Fibroblast of skin of left biceps (primary cell): ENCODE results near the gene SHROOM4.

Experiments
- DNase-seq, 2 experiments: peaks; one replicate each; pipeline ENCODE4 v3.0.0-alpha.2; 2013; ENCODE audit warnings: low read depth in 2 of 2

SHROOM4 gene

DNA sequence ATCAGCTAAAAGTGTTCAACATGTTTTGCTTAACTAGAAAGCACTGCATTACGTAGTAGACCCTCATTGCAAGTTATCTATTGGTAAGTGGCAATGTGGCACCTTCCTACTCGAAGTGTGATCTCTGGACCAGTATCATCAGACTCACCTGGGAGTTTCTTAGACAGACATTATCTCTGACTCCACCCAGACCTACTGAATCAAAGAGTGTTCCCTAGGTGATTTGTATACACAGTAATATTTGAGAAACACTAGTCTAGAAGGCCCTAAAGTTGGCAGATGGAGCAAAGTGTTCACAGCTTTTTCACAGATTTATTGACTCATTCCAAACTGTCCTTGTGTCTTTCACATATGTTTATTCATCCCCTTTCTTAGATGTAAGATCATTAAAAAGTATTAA lies 35.7 kb downstream of the SHROOM4 start:
- DNase-seq = no peak

DNA sequence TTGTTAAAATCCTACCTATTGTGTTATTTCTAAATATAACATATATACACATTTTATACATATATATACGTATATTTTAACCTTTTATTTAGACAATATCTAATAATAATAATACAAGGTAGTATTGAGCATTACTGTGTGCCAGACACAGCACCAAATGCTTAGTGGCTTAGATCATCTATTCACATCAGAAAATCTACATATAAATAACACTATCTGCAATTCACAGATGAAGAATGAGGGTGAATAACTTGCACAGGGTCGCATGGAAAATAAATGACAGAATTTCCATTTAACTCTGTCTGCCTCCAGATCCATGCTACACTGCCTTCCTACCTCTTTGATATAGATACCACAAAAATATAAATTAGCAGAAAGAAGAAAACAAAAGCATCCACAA lies 37.7 kb downstream of the SHROOM4 start:
- DNase-seq = no peak

GRCh38 chrX:50771382-50771781 lies 42.6 kb downstream of the SHROOM4 start:
- DNase-seq = no peak

GRCh38 chrX:50770702-50771101 lies 43.3 kb downstream of the SHROOM4 start:
- no peak for DNase-seq

- no peak for DNase-seq
Observed at GRCh38 chrX:50769389-50770063, 44.5 kb downstream of the SHROOM4 start.

- DNase-seq = no peak
Observed at GRCh38 chrX:50768801-50769200, 45.2 kb downstream of the SHROOM4 start.

- DNase-seq = no peak
Observed at GRCh38 chrX:50765986-50766385, 48.0 kb downstream of the SHROOM4 start.

GRCh38 chrX:50762578-50762977 lies 51.4 kb downstream of the SHROOM4 start:
- no peak for DNase-seq

- no peak for DNase-seq
Observed at GRCh38 chrX:50756276-50756675, 57.7 kb downstream of the SHROOM4 start.

- no peak for DNase-seq
Observed at GRCh38 chrX:50751091-50751490, 62.9 kb downstream of the SHROOM4 start.

DNA sequence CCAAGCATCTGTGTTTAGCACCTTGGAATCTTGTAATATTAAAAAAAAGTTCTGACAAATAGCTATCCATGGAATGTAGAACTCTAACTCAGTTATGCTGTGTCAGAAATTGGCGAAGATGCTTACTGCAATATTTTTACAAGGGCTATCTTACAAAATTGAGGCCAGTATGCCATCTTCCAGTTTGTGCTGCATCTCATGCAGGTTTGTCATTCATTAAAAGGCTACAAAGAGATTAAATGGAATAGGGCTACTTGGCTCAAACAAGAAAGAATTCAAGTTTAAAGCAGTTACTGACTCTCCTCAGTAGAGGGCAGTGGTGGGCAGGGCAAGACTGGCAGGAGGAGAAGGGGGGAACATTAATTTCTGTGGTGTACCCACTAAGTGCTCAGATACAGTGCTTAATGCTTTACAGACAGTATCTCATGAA lies 66.5 kb downstream of the SHROOM4 start:
- peak; percentile 30 to 33 for DNase-seq

- no peak for DNase-seq
Observed at GRCh38 chrX:50736656-50737055, 77.3 kb downstream of the SHROOM4 start.

- DNase-seq = no peak
Observed at GRCh38 chrX:50726296-50726695, 87.7 kb downstream of the SHROOM4 start.

- DNase-seq = no peak
Observed at GRCh38 chrX:50725310-50725709, 88.7 kb downstream of the SHROOM4 start.

DNA sequence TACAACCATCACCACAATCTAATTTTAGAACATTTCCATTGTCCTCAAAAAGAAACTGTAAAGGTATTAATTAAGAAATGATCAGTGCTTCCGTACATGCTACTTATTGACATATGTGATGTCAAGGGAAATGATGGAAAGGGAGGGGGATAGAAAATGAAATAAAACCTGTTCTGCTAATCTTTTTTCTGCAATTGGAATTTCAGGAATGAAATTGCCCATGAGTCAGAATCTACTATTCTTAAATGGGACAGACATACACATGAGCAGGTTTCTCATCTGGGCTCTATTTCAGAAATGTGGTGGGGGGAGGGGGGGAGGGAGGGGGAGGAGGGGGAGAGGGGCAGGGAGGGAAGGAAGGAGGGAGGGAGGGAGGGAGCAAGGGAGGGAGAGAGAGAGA lies 91.0 kb downstream of the SHROOM4 start:
- DNase-seq = no peak

DNA sequence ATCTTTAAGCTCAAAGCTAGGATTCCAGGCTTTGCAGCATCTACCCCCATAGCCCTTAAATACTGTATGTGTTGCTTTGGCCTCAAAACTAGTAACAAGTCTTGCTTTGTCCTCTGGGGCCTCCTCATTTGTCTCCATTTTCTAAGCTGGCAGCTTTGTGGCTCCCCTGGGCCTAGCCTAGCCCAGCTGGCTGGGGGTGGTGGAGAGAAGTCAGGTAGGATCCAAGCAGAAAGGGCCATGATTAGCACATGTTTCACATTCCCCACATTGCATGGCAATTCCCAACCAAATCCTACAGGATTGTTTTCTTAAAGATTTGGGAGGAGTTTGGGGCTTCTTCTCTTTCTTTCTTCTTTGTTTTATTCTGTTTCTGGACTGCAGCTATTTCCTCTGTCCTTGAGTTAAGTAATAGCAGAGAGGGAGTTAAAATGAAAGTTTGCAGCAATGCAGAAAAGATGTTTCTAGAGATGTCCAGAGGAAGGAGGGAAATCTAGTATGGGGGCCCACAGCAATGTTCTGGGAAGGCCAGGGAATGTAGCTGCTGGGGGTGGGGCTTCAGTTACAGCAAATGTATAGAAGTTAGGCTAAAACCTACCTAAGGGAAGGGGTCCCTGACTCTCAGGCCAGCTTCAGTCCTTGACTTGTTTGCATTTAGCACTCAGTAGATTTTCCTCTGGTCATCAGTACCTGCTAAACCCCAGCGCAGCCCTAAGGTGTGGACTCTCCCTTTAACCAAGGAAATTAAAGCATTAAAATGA lies 92.1 kb downstream of the SHROOM4 start:
- DNase-seq = peak; percentile 75 to 78

DNA sequence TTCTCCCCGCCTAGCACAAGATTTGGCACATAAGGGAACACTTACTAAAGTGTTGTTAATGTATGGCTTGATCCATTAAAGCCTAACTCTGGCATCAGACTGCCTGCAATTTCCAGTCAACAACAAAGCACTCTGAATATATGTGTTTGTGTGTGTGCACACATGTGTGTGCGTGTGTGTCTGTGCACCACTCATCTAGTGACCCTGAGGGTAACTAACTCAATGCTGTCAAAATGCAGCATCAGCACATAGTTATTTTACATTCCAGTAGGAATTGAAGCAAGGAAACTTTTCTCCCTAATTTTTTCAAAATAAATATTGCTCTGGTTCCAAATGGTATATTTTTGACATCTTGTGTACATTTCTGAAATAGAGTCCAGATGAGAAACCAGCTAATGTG lies 94.4 kb downstream of the SHROOM4 start:
- DNase-seq = no peak

DNA sequence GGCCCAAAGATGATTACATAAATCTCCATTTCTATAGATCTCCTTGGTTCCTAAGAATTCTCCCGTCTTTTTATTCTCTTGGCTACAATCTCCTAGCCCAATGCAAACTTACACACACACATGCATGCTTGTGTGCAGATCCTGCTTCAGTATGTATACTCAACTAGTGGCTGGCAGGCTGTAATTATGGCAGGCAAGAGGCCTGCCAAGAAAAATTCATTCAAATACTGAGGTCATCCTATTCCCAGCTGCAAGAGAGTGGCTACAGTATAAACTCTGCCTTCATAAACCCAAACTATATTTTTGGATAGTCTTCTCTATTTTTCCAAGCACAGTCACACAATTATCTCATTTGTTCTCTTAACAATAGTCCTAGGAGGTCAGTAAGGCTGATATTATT lies 95.2 kb downstream of the SHROOM4 start:
- no peak for DNase-seq

DNA sequence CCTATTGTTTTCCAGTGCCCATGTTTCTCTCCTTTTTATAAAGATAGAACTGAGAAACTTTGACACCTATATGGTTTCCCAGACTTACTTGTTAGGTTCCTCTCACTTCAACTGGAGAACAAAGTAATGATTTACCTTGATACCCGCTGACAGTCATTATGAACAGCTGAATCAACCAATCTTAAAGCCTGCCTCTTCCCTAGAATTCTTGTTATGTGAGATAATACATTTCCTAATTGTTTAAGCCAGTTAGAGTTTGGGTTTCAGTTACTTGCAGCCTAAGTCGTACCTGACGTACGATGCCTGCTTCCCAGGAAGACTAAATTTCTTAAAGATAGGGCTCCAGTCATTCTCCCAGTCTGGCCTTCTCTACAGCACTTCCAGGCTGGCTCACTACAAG lies 97.3 kb downstream of the SHROOM4 start:
- DNase-seq = no peak

DNA sequence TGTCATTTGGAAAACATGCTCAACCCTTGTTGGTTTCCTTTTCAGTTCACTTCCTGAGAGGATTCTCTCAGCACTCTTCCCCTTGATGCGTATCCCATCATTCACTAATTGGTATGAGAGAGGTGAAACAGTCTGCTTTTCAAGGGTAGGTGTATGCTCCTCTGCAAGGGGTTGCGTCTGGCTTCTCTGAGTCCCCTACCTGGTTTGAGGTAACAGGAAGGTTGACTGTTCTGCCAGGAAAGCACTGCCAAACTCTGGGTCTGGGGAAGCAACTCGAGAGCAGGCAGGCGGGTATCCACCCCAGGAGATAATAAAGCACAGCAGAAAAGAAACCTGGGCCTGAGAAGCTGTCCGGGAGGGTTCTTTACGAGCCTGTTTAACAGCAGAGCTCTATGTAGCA lies 101.2 kb downstream of the SHROOM4 start:
- no peak for DNase-seq

DNA sequence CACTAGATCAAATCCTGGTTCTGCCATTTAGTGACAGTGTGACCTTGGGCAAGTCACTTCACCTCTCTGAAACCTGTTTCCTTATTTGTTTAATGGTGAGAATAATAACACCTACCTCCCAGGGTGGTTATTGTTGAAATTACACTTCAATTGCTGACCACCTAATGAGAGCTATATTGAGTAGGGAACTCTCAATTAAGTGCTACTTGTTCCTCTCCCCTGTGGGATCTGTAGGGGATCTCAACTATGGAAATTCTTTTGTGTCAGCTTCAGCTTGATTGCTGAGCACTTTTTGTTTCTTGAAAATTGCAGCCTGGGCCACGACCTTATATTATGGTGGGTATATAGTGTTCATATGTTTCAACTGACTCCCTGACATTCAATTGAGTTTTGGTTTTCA lies 102.1 kb downstream of the SHROOM4 start:
- DNase-seq = no peak

DNA sequence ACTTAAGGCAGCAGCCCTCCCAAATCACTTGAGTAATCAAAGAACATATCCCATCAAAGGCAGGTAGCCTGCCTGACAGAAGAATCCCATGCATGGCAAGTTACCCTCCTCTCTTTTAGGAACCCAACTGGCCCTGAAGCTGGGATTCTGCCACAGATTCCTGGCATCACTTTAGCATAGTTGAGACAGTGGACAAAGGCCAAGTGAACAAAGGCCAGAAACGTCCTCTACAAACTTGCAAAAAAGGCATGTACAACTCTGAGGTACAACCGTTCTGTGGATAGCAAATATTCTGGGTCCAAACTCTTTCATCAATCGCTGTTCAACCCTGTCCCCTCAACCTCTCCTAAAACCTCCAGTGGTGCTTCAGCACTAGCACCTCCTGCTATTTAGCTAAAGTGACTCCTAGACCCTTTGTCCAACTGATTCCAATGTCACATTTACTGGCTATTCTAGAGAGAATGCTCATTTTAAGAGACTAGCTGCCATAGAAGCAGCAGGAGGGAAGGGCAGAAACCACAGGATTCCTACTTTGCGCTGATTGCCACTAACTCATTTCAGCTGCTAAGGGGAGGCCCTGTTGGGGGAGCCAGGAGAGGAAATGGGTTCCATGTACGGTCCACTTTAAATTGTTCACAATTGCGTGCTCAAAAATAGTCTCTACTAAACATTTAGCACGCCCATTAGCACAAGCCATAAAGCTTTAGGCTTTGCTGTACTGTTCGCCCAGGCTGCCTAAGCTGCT lies 105.9 kb downstream of the SHROOM4 start:
- peak in 1 of 2 experiments; percentile 41 for DNase-seq

GRCh38 chrX:50707405-50707804 lies 106.6 kb downstream of the SHROOM4 start:
- DNase-seq = no peak
